Spleen (tissue), 11 donors: ENCODE measurements around the gene ATP5F1D. TPM values are rescaled to one million over a fixed set of nuclear protein-coding genes. Genes with fewer than 3 reads are reported as not detected.
"Not testable (repeated sequence)": the region's sequence is repeated elsewhere in the genome, so short reads cannot be mapped to it uniquely, and the experiment has no call there.

ENCODE experiments used
- DNase-seq: peaks from one replicate; pipeline ENCODE4 v3.0.0-alpha.2; 2020
- H3K27ac ChIP-seq, 8 donors: fragments of 200-600 bp; sonication (generic) in 7 of 8; 1 replicate in 4 of 8; 2 replicates in 4 of 8; pipeline versions ENCODE4 v1.5.0 to v1.8.0; 2016 to 2021; ENCODE audit warnings: inconsistent platforms in 4 of 8, mild to moderate bottlenecking in 4 of 8, moderate library complexity in 1 of 8
- H3K27me3 ChIP-seq, 7 donors: fragments of 200-600 bp; sonication (generic) in 6 of 7; replicated peaks in 1 of 7; 1 replicate in 4 of 7; 2 replicates in 3 of 7; pipeline versions ENCODE4 v1.5.0 to v1.8.0; 2016 to 2021; ENCODE audit warnings: inconsistent platforms in 3 of 7, mild to moderate bottlenecking in 1 of 7
- H3K36me3 ChIP-seq, 6 donors: fragments of 200-600 bp; sonication (generic) in 5 of 6; 1 replicate in 4 of 6; 2 replicates in 2 of 6; pipeline versions ENCODE4 v1.5.0 to v1.8.0; 2016 to 2021; ENCODE audit warnings: inconsistent platforms in 2 of 6
- H3K4me1 ChIP-seq, 6 donors: fragments of 200-600 bp; sonication (generic) in 5 of 6; 1 replicate in 3 of 6; 2 replicates in 3 of 6; pipeline versions ENCODE4 v1.5.0 to v1.8.0; 2016 to 2021; ENCODE audit warnings: inconsistent platforms in 3 of 6
- H3K4me3 ChIP-seq, 8 donors: fragments of 200-600 bp; sonication (generic) in 7 of 8; 1 replicate in 4 of 8; 2 replicates in 4 of 8; pipeline versions ENCODE4 v1.5.0 to v1.8.0; 2016 to 2021; ENCODE audit warnings: inconsistent platforms in 4 of 8, mild to moderate bottlenecking in 4 of 8, moderate library complexity in 2 of 8
- H3K9me3 ChIP-seq, 8 donors: fragments of 200-600 bp; sonication (generic) in 7 of 8; 1 replicate in 4 of 8; 2 replicates in 4 of 8; pipeline versions ENCODE4 v1.5.0 to v1.8.0; 2016 to 2021; ENCODE audit warnings: inconsistent platforms in 4 of 8
- CTCF ChIP-seq, 11 experiments: fragments of 200-600 bp in 7 of 11; fragments of 450-650 bp in 4 of 11; sonication (generic) in 4 of 11; IDR thresholded peaks in 8 of 11; conservative IDR thresholded peaks in 3 of 11; 1 replicate in 7 of 11; 2 replicates in 4 of 11; pipeline versions ENCODE4 v1.4.0 to v1.8.0; 2016 to 2021; ENCODE audit warnings: antibody characterized with exemption in 11 of 11, inconsistent platforms in 4 of 11, mild to moderate bottlenecking in 1 of 11
- POLR2A ChIP-seq, 3 donors: fragments of 450-650 bp; IDR thresholded peaks; one replicate each; pipeline ENCODE4 v1.5.1; 2017; ENCODE audit warnings: antibody characterized with exemption in 3 of 3, mild to moderate bottlenecking in 1 of 3
- POLR2AphosphoS5 ChIP-seq, 3 donors: sonication (generic); formaldehyde crosslinking; IDR thresholded peaks; one replicate each; pipeline ENCODE4 v1.5.1; 2017; ENCODE audit warnings: antibody characterized with exemption in 3 of 3
- WGBS, 5 donors: extraction: QIAGEN DNeasy Blood & Tissue Kit in 3 of 5; methylation state at CpG; one replicate each; pipeline versions ENCODE4 v1.1.5 to v1.1.7; 2013 to 2018; 5-methylcytosine and 5-hydroxymethylcytosine counted together
- intact Hi-C: fragments of 100-400 bp; cut with DNase I; formaldehyde crosslinking; loops from one replicate; pipeline ENCODE4 v1.15.0; 2023; ENCODE audit warnings: low total_unique reads
- polyA plus RNA-seq, 3 donors: library from polyadenylated mRNA; stranded (reverse); fragments of 200-250 nt; gene quantifications; one replicate each; pipeline ENCODE4 v1.2.1, GENCODE V29; 2013
- total RNA-seq, 7 donors: library from RNA; depleted of rRNA in 3 of 7; stranded (reverse); fragments of >200 nt in 3 of 7; fragmentation: NEBNext Ultra II Directional in 4 of 7; extraction: Animal tissue kit (Norgen Biotek cat#: 25700) in 4 of 7; gene quantifications; one replicate each; pipeline versions ENCODE4 v1.1.0 to v1.2.1, GENCODE V29; 2016 to 2021
- donor health status: healthy with polysubstance abuse.
- donor health status: DM: no; HTN: no; CAD: no; lungs with moderate emphysema.
- donor health status: DM: no; HTN: no; CAD: no.
- donor health status: Bipolar disorder and iron deficiency.
- donor health status: healthy.
- donor health status: DM: no; HTN: no; CAD: no.
- donor health status: DM: yes; HTN: yes; CAD: no.

ATP5F1D gene
- total and polyA plus RNA-seq, 10 donors, result 49.1 to 166 (median 121) TPM

DNA sequence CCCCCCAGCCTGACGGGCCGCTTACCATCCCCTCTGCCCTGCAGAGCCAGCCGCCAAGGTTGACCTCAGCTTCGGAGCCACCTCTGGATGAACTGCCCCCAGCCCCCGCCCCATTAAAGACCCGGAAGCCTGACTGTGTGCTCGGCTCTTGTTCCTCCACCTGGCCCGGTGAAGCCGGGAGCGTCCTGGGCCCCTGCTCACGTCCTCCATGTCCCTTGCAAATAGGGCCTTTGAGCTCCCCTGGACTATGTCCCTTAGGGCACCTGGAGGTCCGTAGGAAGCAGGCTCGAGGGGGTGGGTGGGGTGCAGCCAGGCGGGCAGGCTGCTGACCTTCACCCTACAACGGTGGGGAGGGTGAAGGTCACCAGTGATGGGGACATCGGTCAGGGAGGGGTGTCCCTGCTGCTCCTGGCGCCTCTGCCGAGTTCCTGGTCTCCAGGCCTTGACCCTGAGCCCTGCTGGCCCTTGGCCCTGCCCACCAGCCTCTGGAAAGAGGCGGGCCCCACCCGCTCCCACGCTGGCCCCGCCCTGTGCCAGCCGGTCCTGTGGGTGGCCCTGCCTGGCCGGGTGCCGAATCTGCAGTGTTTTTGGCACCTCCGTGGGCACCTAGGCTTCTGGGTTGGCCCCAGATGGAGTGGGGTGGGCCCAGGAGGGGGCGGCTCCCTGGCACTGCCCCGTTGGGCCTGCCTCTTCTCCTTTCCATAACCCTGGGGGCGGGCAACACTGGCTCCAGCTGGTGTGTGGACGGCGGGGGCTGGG is 3.3 kb downstream of the ATP5F1D start:
- Histone ChIP-seq H3K4me1 (peaks cover 52 to 86% (median 77%) of the 10 kb centered on the region in 6 donors), H3K9me3 (no peaks in the 10 kb centered on the region), H3K27me3 (peaks cover 0 to 8% (median 0%) of the 10 kb centered on the region in 7 donors), H3K4me3 (peak overlapping the region in 5 of 8 donors; percentile 9 to 61 (median 21)), H3K36me3 (peaks cover 0 to 16% (median 0%) of the 10 kb centered on the region in 6 donors), H3K27ac (peak overlapping the region; percentile 45 to 100 (median 94))
- WGBS, 5 donors, result 28 to 47% (median 36%) methylated on average over 12 to 31 of the region's 31 CpGs
- DNase-seq, result peak; percentile 92
- intact Hi-C loops, result loop anchor here (2.0 kb wide), 1 partner anchor 22 kb away; no protein-coding TSS in a partner anchor
- TF ChIP-seq POLR2A (IDR thresholded peaks at IDR 0.05) (no peak), POLR2AphosphoS5 (IDR thresholded peaks at IDR 0.05) (peak; percentile 44 to 82 (median 63)), CTCF (IDR thresholded peaks at IDR 0.05 in 8 of 11, conservative IDR thresholded peaks at IDR 0.05 in 3 of 11) (peak in 2 of 11 experiments; percentile 3 to 11)

GRCh38 chr19:1245494-1246264 is 4.1 kb downstream of the ATP5F1D start:
- Histone ChIP-seq H3K4me1 (peaks cover 48 to 78% (median 70%) of the 10 kb centered on the region in 6 donors), H3K9me3 (no peaks in the 10 kb centered on the region), H3K4me3 (peak overlapping the region in 1 of 8 donors; percentile 61), H3K36me3 (peaks cover 0 to 23% (median 2%) of the 10 kb centered on the region in 6 donors), H3K27ac (peak overlapping the region; percentile 45 to 100 (median 94)), H3K27me3 (peaks cover 0 to under 1% (median 0%) of the 10 kb centered on the region in 7 donors)
- TF ChIP-seq CTCF (IDR thresholded peaks at IDR 0.05 in 8 of 11, conservative IDR thresholded peaks at IDR 0.05 in 3 of 11) (no peak), POLR2AphosphoS5 (IDR thresholded peaks at IDR 0.05) (peak; percentile 71 to 84 (median 75))
- intact Hi-C loops, result loop anchor here (2.0 kb wide), 1 partner anchor 21 kb away; no protein-coding TSS in a partner anchor
- peak; percentile 88 for DNase-seq
- 63 to 85% (median 77%) methylated on average over 10 to 26 of the region's 26 CpGs for WGBS, 5 donors

GRCh38 chr19:1246265-1247087 is 4.9 kb downstream of the ATP5F1D start:
- DNase-seq, H3K27me3 ChIP-seq, intact Hi-C loops, H3K9me3 ChIP-seq: not testable (repeated sequence)
- 76 to 83% (median 80%) methylated on average over 20 to 27 of the region's 27 CpGs for WGBS, 5 donors
- Histone ChIP-seq H3K4me1 (peaks cover 40 to 74% (median 65%) of the 10 kb centered on the region in 6 donors), H3K4me3 (peak overlapping the region in 1 of 8 donors; percentile 61), H3K36me3 (peaks cover 0 to 31% (median 7%) of the 10 kb centered on the region in 6 donors), H3K27ac (peak overlapping the region; percentile 42 to 100 (median 94))

GRCh38 chr19:1247748-1248138 is 6.2 kb downstream of the ATP5F1D start:
- H3K27me3 ChIP-seq, result no peaks in the 10 kb centered on the region
- no peak for TF ChIP-seq POLR2A (IDR thresholded peaks at IDR 0.05)
- no peak for TF ChIP-seq CTCF (IDR thresholded peaks at IDR 0.05 in 8 of 11, conservative IDR thresholded peaks at IDR 0.05 in 3 of 11)
- no peak for TF ChIP-seq POLR2AphosphoS5 (IDR thresholded peaks at IDR 0.05)
- H3K36me3 ChIP-seq, result peaks cover 0 to 43% (median 13%) of the 10 kb centered on the region in 6 donors
- peaks cover 34 to 74% (median 67%) of the 10 kb centered on the region in 6 donors for H3K4me1 ChIP-seq
- intact Hi-C loops, result no loop called here
- no peak for DNase-seq
- WGBS, 5 donors, result 60 to 76% (median 62%) methylated on average over 5 to 8 of the region's 8 CpGs
- peak overlapping the region; percentile 67 to 99 (median 94) for H3K4me3 ChIP-seq
- no peaks in the 10 kb centered on the region for H3K9me3 ChIP-seq
- H3K27ac ChIP-seq, result peak overlapping the region; percentile 97 to 100 (median 99)
